Stimulated activated naive B cell treated with anti-CD40 and anti-IgM and Interleukin-4, amounts not matched to agents 10 μg/mL and 1 μg/mL and 100 μg/mL, for 72 hours (primary cell): Measurements from ENCODE around the gene CARS2.

Experiments
- ATAC-seq, 2 donors: fragments of 150-1000 bp; cut with Tn5 transposase; replicated peaks; 2 replicates each; pipeline ENCODE4 v1.10.0; 2021; ENCODE audit warnings: moderate library complexity in 1 of 2
- DNase-seq: peaks from one replicate; pipeline ENCODE4 v3.0.0; 2021
- H3K27ac Mint-ChIP-seq: one replicate; pipeline ENCODE4 v1.8.0; 2022; ENCODE audit warnings: mild to moderate bottlenecking, mixed read lengths
- H3K27me3 Mint-ChIP-seq, 2 donors: one replicate each; pipeline ENCODE4 v1.8.0; 2022; ENCODE audit warnings: mixed read lengths in 2 of 2
- H3K36me3 Mint-ChIP-seq, 2 donors: one replicate each; pipeline ENCODE4 v1.8.0; 2022; ENCODE audit warnings: mixed read lengths in 2 of 2, mild to moderate bottlenecking in 1 of 2
- H3K4me1 Mint-ChIP-seq, 2 donors: one replicate each; pipeline ENCODE4 v1.8.0; 2022; ENCODE audit warnings: mixed read lengths in 2 of 2, mild to moderate bottlenecking in 1 of 2
- H3K4me3 Mint-ChIP-seq, 2 donors: one replicate each; pipeline ENCODE4 v1.8.0; 2022; ENCODE audit warnings: mild to moderate bottlenecking in 2 of 2, mixed read lengths in 2 of 2, moderate library complexity in 1 of 2
- H3K9me3 Mint-ChIP-seq, 2 donors: one replicate each; pipeline ENCODE4 v1.8.0; 2022; ENCODE audit warnings: mixed read lengths in 2 of 2, mild to moderate bottlenecking in 1 of 2

The CARS2 gene

GRCh38 chr13:110627351-110627750 lies 78.6 kb downstream of the CARS2 start:
- Mint-ChIP-seq H3K27ac (no peak overlapping the region), H3K36me3 (peaks cover 36 to 62% of the 10 kb centered on the region in 2 donors), H3K4me3 (no peak overlapping the region), H3K9me3 (no peaks in the 10 kb centered on the region), H3K27me3 (no peaks in the 10 kb centered on the region), H3K4me1 (peaks cover 8 to 15% of the 10 kb centered on the region in 2 donors)
- no peak for ATAC-seq
- DNase-seq, result no peak

- peaks cover 8 to 15% of the 10 kb centered on the region in 2 donors for H3K4me1 Mint-ChIP-seq
Measured at GRCh38 chr13:110626521-110626920, 79.4 kb downstream of the CARS2 start.

GRCh38 chr13:110625771-110626321 lies 80.1 kb downstream of the CARS2 start:
- Mint-ChIP-seq H3K9me3 (no peaks in the 10 kb centered on the region), H3K27me3 (no peaks in the 10 kb centered on the region), H3K4me3 (no peak overlapping the region), H3K36me3 (peaks cover 31 to 54% of the 10 kb centered on the region in 2 donors), H3K4me1 (peaks cover 8 to 15% of the 10 kb centered on the region in 2 donors), H3K27ac (no peak overlapping the region)
- DNase-seq (no peak), ATAC-seq (no peak)

More at GRCh38 chr13:110626521-110626920, 79.4 kb downstream of the CARS2 start:
- DNase-seq (no peak), ATAC-seq (no peak)
- Mint-ChIP-seq H3K4me3 (no peak overlapping the region), H3K27ac (no peak overlapping the region), H3K9me3 (no peaks in the 10 kb centered on the region), H3K36me3 (peaks cover 31 to 57% of the 10 kb centered on the region in 2 donors), H3K27me3 (no peaks in the 10 kb centered on the region)

GRCh38 chr13:110624766-110625756 lies 80.9 kb downstream of the CARS2 start:
- H3K27ac Mint-ChIP-seq, result no peak overlapping the region
- H3K4me1 Mint-ChIP-seq, result peaks cover 8 to 15% of the 10 kb centered on the region in 2 donors
- no peak for ATAC-seq
- DNase-seq, result no peak
- H3K27me3 Mint-ChIP-seq, result no peaks in the 10 kb centered on the region
- H3K4me3 Mint-ChIP-seq, result no peak overlapping the region
- peaks cover 28 to 48% of the 10 kb centered on the region in 2 donors for H3K36me3 Mint-ChIP-seq
- no peaks in the 10 kb centered on the region for H3K9me3 Mint-ChIP-seq

GRCh38 chr13:110620596-110620995 lies 85.3 kb downstream of the CARS2 start:
- ATAC-seq (no peak), DNase-seq (no peak)
- H3K9me3 Mint-ChIP-seq, result no peaks in the 10 kb centered on the region
- H3K36me3 Mint-ChIP-seq, result peaks cover 13 to 26% of the 10 kb centered on the region in 2 donors
- peaks cover 9 to 17% of the 10 kb centered on the region in 2 donors for H3K4me1 Mint-ChIP-seq
- no peak overlapping the region for H3K4me3 Mint-ChIP-seq
- no peaks in the 10 kb centered on the region for H3K27me3 Mint-ChIP-seq
- H3K27ac Mint-ChIP-seq, result no peak overlapping the region

- Mint-ChIP-seq H3K9me3 (peaks cover 0 to 5% of the 10 kb centered on the region in 2 donors), H3K27me3 (no peaks in the 10 kb centered on the region), H3K4me1 (peaks cover 10 to 22% of the 10 kb centered on the region in 2 donors), H3K4me3 (no peak overlapping the region), H3K27ac (no peak overlapping the region), H3K36me3 (peaks cover 14 to 27% of the 10 kb centered on the region in 2 donors)
- ATAC-seq (no peak), DNase-seq (no peak)
Measured at GRCh38 chr13:110618780-110619179, 87.1 kb downstream of the CARS2 start.

- H3K27ac Mint-ChIP-seq, result no peak overlapping the region
- peaks cover 0 to 8% of the 10 kb centered on the region in 2 donors for H3K9me3 Mint-ChIP-seq
- ATAC-seq (no peak), DNase-seq (no peak)
- peaks cover 12 to 26% of the 10 kb centered on the region in 2 donors for H3K36me3 Mint-ChIP-seq
- peaks cover 10 to 22% of the 10 kb centered on the region in 2 donors for H3K4me1 Mint-ChIP-seq
- no peaks in the 10 kb centered on the region for H3K27me3 Mint-ChIP-seq
- no peak overlapping the region for H3K4me3 Mint-ChIP-seq
Measured at GRCh38 chr13:110618167-110618566, 87.7 kb downstream of the CARS2 start.

GRCh38 chr13:110617321-110618072 lies 88.4 kb downstream of the CARS2 start:
- Mint-ChIP-seq H3K4me1 (peaks cover 10 to 22% of the 10 kb centered on the region in 2 donors), H3K27ac (no peak overlapping the region), H3K4me3 (no peak overlapping the region), H3K27me3 (no peaks in the 10 kb centered on the region), H3K36me3 (peaks cover 7 to 20% of the 10 kb centered on the region in 2 donors), H3K9me3 (peaks cover 0 to 9% of the 10 kb centered on the region in 2 donors)
- ATAC-seq (no peak), DNase-seq (no peak)

GRCh38 chr13:110616103-110617101 lies 89.5 kb downstream of the CARS2 start:
- Mint-ChIP-seq H3K27ac (peak overlapping the region; percentile 97), H3K27me3 (no peaks in the 10 kb centered on the region), H3K9me3 (peaks cover 0 to 9% of the 10 kb centered on the region in 2 donors), H3K36me3 (peaks cover 5 to 18% of the 10 kb centered on the region in 2 donors), H3K4me1 (peaks cover 11 to 22% of the 10 kb centered on the region in 2 donors), H3K4me3 (peak overlapping the region; percentile 87 to 95)
- DNase-seq (peak; percentile 71), ATAC-seq (peak; percentile 74 to 80)

GRCh38 chr13:110615322-110616102 lies 90.4 kb downstream of the CARS2 start, which contains the start of gene NAXD:
TSS of gene NAXD (plus strand) at chr13:110615545. CDS start at chr13:110615602, 57 bp downstream.
- DNase-seq (peak; percentile 81), ATAC-seq (peak; percentile 82 to 86)
- H3K9me3 Mint-ChIP-seq, result peaks cover 0 to 9% of the 10 kb centered on the region in 2 donors
- H3K36me3 Mint-ChIP-seq, result peaks cover 5 to 18% of the 10 kb centered on the region in 2 donors
- H3K27ac Mint-ChIP-seq, result peak within 1 kb of the TSS; percentile 97
- peaks cover 13 to 22% of the 10 kb centered on the region in 2 donors for H3K4me1 Mint-ChIP-seq
- H3K4me3 Mint-ChIP-seq, result peak within 1 kb of the TSS; percentile 87 to 95
- no peaks in the 10 kb centered on the region for H3K27me3 Mint-ChIP-seq

GRCh38 chr13:110615005-110615321 lies 91.0 kb downstream of the CARS2 start:
- H3K4me1 Mint-ChIP-seq, result peaks cover 13 to 22% of the 10 kb centered on the region in 2 donors
- ATAC-seq, result no peak
- H3K9me3 Mint-ChIP-seq, result peaks cover 0 to 9% of the 10 kb centered on the region in 2 donors
- peaks cover 0 to 4% of the 10 kb centered on the region in 2 donors for H3K27me3 Mint-ChIP-seq
- no peak for DNase-seq
- H3K4me3 Mint-ChIP-seq, result peak overlapping the region; percentile 87 to 95
- peak overlapping the region; percentile 97 for H3K27ac Mint-ChIP-seq
- peaks cover 5 to 18% of the 10 kb centered on the region in 2 donors for H3K36me3 Mint-ChIP-seq

- Mint-ChIP-seq H3K27me3 (peaks cover 0 to 4% of the 10 kb centered on the region in 2 donors), H3K9me3 (peaks cover 0 to 9% of the 10 kb centered on the region in 2 donors), H3K4me1 (peaks cover 6 to 8% of the 10 kb centered on the region in 2 donors), H3K4me3 (no peak overlapping the region), H3K27ac (no peak overlapping the region), H3K36me3 (peaks cover 3 to 8% of the 10 kb centered on the region in 2 donors)
- ATAC-seq (no peak), DNase-seq (no peak)
Measured at GRCh38 chr13:110610955-110611595, 94.8 kb downstream of the CARS2 start.
